CD4-positive, alpha-beta T cell (primary cell): ENCODE data around the gene KRTAP12-3. TPM values are rescaled to one million over a fixed set of nuclear protein-coding genes. Genes with fewer than 3 reads are reported as not detected.

ENCODE experiments used
- ATAC-seq: fragments of 200-7000 bp; cut with Tn5 transposase; one replicate; pipeline ENCODE4 v1.10.0; 2022; ENCODE audit warnings: mild to moderate bottlenecking; ENCODE audit not compliant: poor library complexity
- CTCF ChIA-PET: fragments of 350-600 bp; sonication (Branson Sonifier 250); formaldehyde crosslinking; loops from one replicate; lab custom pipeline; 2021; ENCODE audit warnings: antibody characterized with exemption, inconsistent platforms; lab: Charles Lee
- POLR2A ChIA-PET: fragments of 350-600 bp; sonication (Branson Sonifier 250); formaldehyde crosslinking; loops from one replicate; lab custom pipeline; 2021; ENCODE audit warnings: antibody characterized with exemption, inconsistent platforms; lab: Charles Lee
- DNase-seq, 14 experiments: peaks; one replicate each; pipeline ENCODE4 v3.0.0-alpha.2; 2013 to 2020; ENCODE audit warnings: mixed read lengths in 2 of 14
- H3K27ac ChIP-seq, 2 donors: one replicate each; pipeline versions ENCODE4 v1.5.1 to v1.7.0; 2013; ENCODE audit warnings: low read length in 2 of 2, low read depth in 1 of 2, mild to moderate bottlenecking in 1 of 2
- H3K27me3 ChIP-seq, 2 experiments: 1 replicate in 1 of 2; 2 replicates in 1 of 2; pipeline versions ENCODE4 v1.6.1 to v1.7.0; 2013; ENCODE audit warnings: low read length in 2 of 2, control low read depth in 1 of 2, mild to moderate bottlenecking in 1 of 2, moderate library complexity in 1 of 2; ENCODE audit not compliant: insufficient read depth in 2 of 2, control insufficient read depth in 1 of 2
- H3K36me3 ChIP-seq: one replicate; pipeline ENCODE4 v1.6.1; 2013; ENCODE audit warnings: low read length, control low read depth; ENCODE audit not compliant: insufficient read depth
- H3K4me1 ChIP-seq: one replicate; pipeline ENCODE4 v1.6.1; 2013; ENCODE audit warnings: low read length, control low read depth; ENCODE audit not compliant: insufficient read depth
- H3K4me3 ChIP-seq: one replicate; pipeline ENCODE4 v1.5.1; 2013; ENCODE audit warnings: mild to moderate bottlenecking, low read length, moderate library complexity
- H3K9me3 ChIP-seq, 2 experiments: 1 replicate in 1 of 2; 2 replicates in 1 of 2; pipeline versions ENCODE4 v1.6.1 to v1.7.0; 2013; ENCODE audit warnings: low read length in 2 of 2, mild to moderate bottlenecking in 2 of 2, control low read depth in 1 of 2, moderate library complexity in 1 of 2; ENCODE audit not compliant: control insufficient read depth in 1 of 2, insufficient read depth in 1 of 2
- H3K27ac Mint-ChIP-seq: one replicate; pipeline ENCODE4 v1.8.0; 2020; ENCODE audit warnings: mixed read lengths
- H3K27me3 Mint-ChIP-seq: one replicate; pipeline ENCODE4 v1.8.0; 2021; ENCODE audit warnings: mixed read lengths
- H3K36me3 Mint-ChIP-seq: one replicate; pipeline ENCODE4 v1.8.0; 2021; ENCODE audit warnings: low read depth, mixed read lengths
- H3K4me1 Mint-ChIP-seq: one replicate; pipeline ENCODE4 v1.8.0; 2021; ENCODE audit warnings: low read depth, mixed read lengths
- H3K4me3 Mint-ChIP-seq: one replicate; pipeline ENCODE4 v1.8.0; 2020; ENCODE audit warnings: mild to moderate bottlenecking, mixed read lengths
- H3K9me3 Mint-ChIP-seq: one replicate; pipeline ENCODE4 v1.8.0; 2020; ENCODE audit warnings: mixed read lengths
- intact Hi-C, 2 experiments: fragments of 100-400 bp; cut with DNase I in 1 of 2; cut with micrococcal nuclease in 1 of 2; formaldehyde crosslinking; loops; one replicate each; pipeline versions ENCODE4 v1.15.1 to v1.9.0; 2023 to 2025; cut with DNase I, micrococcal nuclease
- total RNA-seq, 174 experiments: library from RNA in 2 of 174; stranded (reverse) in 2 of 174; gene quantifications; one replicate each; pipeline ENCODE4 v1.2.3 and lab custom pipeline; 2021 to 2026
- TF ChIP-seq, protein P1 (sequence below): fragments of 200-600 bp; IDR thresholded peaks from one replicate; pipeline ENCODE4 v1.8.0; 2022; ENCODE audit warnings: antibody characterized with exemption, mild to moderate bottlenecking

Gene KRTAP12-3
- total RNA-seq, 2 experiments from 2014 or later: not detected

DNA sequence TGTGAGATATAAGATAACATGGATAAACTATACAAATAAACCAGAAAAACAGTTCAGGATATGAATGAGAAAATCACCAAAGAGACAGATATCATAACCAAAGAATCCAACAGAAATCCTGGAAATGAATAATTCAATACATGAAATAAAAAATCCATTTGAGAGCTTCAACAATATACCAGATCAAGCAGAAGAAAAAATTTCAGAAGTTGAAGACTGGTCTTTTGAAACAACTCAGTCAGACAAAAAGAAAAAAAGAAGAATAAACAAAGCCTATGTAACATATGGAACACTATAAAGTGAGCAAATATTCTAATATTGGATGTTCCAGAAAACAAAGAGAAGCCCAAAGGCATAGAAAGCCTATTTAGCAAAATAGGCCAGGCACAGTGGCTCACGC lies 14.2 kb downstream of the KRTAP12-3 start:
- CTCF ChIA-PET: no interaction called here

DNA sequence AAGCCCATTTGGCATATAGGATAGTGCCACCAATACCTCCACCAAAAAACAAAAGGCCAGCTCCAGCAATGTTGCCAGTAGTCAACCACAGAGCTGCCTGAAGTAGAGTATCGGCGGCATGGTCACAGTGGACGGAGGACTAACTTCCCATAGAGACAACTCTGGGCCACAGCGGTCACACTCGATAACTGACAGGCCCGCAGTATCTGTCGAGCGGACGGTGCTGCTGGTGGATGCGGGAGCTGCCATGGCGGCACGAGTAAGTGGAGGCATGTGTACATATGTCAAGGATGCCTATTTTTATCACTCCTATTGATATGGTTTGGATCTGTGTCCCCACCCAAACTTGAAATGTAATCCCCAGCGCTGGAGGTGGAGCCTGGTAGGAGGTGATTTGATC lies 20.1 kb downstream of the KRTAP12-3 start:
- DNase-seq (no peak), ATAC-seq (no peak)
- Histone ChIP-seq H3K4me3 (no peak overlapping the region), H3K36me3 (no peaks in the 10 kb centered on the region), H3K27me3 (no peaks in the 10 kb centered on the region), H3K9me3 (peaks cover 5 to 6% of the 10 kb centered on the region in 2 experiments), H3K4me1 (no peaks in the 10 kb centered on the region), H3K27ac (no peak overlapping the region)
- ChIA-PET CTCF (no interaction called here), POLR2A (no interaction called here)
- Mint-ChIP-seq H3K27me3 (peaks cover 6% of the 10 kb centered on the region), H3K4me1 (no peaks in the 10 kb centered on the region), H3K9me3 (peaks cover 8% of the 10 kb centered on the region), H3K4me3 (no peak overlapping the region), H3K36me3 (peaks cover 7% of the 10 kb centered on the region), H3K27ac (no peak overlapping the region)
- TF ChIP-seq, protein P1, sequence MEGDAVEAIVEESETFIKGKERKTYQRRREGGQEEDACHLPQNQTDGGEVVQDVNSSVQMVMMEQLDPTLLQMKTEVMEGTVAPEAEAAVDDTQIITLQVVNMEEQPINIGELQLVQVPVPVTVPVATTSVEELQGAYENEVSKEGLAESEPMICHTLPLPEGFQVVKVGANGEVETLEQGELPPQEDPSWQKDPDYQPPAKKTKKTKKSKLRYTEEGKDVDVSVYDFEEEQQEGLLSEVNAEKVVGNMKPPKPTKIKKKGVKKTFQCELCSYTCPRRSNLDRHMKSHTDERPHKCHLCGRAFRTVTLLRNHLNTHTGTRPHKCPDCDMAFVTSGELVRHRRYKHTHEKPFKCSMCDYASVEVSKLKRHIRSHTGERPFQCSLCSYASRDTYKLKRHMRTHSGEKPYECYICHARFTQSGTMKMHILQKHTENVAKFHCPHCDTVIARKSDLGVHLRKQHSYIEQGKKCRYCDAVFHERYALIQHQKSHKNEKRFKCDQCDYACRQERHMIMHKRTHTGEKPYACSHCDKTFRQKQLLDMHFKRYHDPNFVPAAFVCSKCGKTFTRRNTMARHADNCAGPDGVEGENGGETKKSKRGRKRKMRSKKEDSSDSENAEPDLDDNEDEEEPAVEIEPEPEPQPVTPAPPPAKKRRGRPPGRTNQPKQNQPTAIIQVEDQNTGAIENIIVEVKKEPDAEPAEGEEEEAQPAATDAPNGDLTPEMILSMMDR: no peak
- intact Hi-C loops: no loop called here

More for the DNA sequence above, 14.2 kb downstream of the KRTAP12-3 start:
- H3K36me3 ChIP-seq: no peaks in the 10 kb centered on the region
- TF ChIP-seq, protein P1: no peak
- peaks cover 0 to 2% of the 10 kb centered on the region in 2 experiments for H3K27me3 ChIP-seq
- ATAC-seq: no peak
- DNase-seq: no peak
- H3K27me3 Mint-ChIP-seq: peaks cover 5% of the 10 kb centered on the region
- intact Hi-C loops: no loop called here
- H3K36me3 Mint-ChIP-seq: peaks cover 9% of the 10 kb centered on the region
- no peak overlapping the region for H3K27ac ChIP-seq
- H3K4me1 Mint-ChIP-seq: no peaks in the 10 kb centered on the region
- H3K27ac Mint-ChIP-seq: no peak overlapping the region
- H3K4me3 ChIP-seq: no peak overlapping the region
- H3K9me3 Mint-ChIP-seq: peaks cover 8% of the 10 kb centered on the region
- H3K4me3 Mint-ChIP-seq: no peak overlapping the region
- POLR2A ChIA-PET: interaction anchor here (0.7 kb wide), 1 partner anchor 205 kb away, joined by 3 read pairs; no protein-coding TSS in a partner anchor
- peaks cover 26 to 28% of the 10 kb centered on the region in 2 experiments for H3K9me3 ChIP-seq
- H3K4me1 ChIP-seq: no peaks in the 10 kb centered on the region

DNA sequence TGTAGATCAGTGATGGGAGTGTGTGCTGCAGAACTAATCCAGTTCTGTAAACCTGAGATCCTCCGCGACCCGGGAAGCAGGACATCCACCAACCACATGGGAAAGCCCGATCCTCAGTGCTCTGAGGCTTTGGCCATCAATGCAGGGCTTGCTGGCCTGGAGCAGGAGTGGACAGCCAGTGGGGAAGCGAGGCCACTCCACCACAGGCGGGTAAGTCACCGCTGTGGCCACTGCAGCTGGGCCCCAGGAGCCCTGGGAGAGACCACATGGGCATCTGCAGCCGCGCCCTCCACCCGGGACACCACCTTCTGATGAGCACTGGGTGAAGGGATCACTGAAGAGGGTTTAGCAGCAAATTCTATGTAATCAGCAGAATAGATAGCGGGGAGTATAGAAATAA lies 23.4 kb downstream of the KRTAP12-3 start:
- no peak overlapping the region for H3K27ac Mint-ChIP-seq
- no peaks in the 10 kb centered on the region for H3K36me3 ChIP-seq

More for the DNA sequence above, 23.4 kb downstream of the KRTAP12-3 start:
- CTCF ChIA-PET: no interaction called here
- Mint-ChIP-seq H3K27me3 (peaks cover 21% of the 10 kb centered on the region), H3K36me3 (no peaks in the 10 kb centered on the region), H3K4me1 (no peaks in the 10 kb centered on the region), H3K9me3 (no peaks in the 10 kb centered on the region), H3K4me3 (no peak overlapping the region)
- no peaks in the 10 kb centered on the region for H3K9me3 ChIP-seq
- ATAC-seq: no peak
- POLR2A ChIA-PET: no interaction called here
- intact Hi-C loops: no loop called here
- no peak overlapping the region for H3K27ac ChIP-seq
- no peak overlapping the region for H3K4me3 ChIP-seq
- H3K27me3 ChIP-seq: peaks cover 0 to 4% of the 10 kb centered on the region in 2 experiments
- TF ChIP-seq, protein P1: no peak
- H3K4me1 ChIP-seq: no peaks in the 10 kb centered on the region
- no peak for DNase-seq
